KG1 (cell line): ENCODE measurements around the gene ITGAV.

ENCODE experiments used
- DNase-seq: peaks from one replicate; lab custom pipeline; 2025; lab: John Stamatoyannopoulos, UW

ITGAV gene

DNA sequence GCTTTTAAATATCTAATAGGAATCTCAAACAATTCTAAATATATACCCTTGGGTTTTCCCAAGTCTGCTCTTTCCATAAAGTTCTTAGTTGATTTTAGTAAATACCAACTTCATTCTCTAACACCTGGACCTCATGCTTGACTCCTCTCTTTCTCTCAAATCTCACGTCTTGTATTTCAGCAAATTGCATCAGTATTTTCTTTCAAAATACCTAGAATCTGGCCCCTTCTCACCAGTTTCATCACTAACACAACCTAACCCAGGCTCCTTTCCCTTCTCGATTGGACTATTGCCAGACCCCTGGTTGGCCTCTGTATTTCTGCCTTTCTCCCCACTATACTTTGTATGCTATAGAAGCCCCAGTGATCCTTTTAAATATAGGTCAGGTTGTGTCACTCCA is 81.0 kb downstream of the ITGAV start:
- DNase-seq, result no peak

DNA sequence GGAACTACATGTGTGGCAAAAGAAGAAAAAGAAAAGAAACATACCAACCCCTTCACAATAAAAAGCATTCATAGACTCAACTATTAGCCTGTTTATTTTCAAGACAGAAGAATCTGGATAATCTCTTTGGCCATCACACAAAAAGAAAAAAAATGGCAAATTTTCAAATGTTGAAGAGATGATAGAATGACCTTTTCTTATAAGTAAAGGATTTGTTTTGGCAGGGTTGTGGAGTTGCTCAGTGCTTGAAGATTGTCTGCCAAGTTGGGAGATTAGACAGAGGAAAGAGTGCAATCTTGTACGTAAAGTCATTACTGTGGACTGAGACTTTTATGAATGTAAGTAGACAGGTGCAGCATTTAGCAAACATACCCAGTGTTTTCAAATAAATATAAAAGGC is 85.5 kb downstream of the ITGAV start:
- DNase-seq, result no peak

DNA sequence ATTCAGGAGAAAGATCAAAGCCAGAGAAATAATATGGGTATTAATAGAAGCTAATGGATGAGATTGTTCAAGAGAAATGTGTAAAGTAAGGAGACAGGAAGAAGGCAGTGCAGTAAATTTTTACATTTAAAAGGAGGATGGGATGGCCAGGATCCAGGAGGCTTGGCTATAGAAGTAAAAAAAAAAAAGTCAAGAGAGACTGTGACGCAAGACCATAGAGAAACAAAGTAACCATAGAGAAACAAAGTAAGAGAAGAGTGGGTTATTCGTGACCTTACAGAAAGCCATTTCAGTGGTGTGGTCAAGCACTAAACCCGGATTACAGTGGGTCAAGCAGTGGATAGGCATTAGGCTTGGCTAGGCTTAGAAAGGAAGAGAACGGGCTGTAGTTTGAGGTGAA is 93.5 kb downstream of the ITGAV start:
- no peak for DNase-seq

DNA sequence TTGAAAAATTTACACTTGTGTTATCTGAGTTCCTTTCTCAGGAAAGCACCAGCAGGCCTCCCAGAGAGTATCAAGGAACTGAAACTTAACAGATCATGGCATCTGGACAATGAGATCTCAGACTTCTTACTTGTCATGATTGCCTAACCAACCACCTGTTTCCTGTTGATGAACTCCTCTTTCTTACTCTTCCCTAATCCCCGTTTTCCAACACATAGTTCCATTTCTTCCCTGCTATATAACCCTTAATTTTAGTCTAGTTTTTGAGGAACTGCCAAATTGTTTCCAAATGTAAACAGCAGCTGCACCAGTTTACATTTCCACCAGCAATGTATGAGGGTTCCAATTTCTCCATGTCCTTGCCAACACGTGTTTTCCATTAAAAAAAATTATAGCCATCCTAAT is 98.0 kb downstream of the ITGAV start:
- no peak for DNase-seq

DNA sequence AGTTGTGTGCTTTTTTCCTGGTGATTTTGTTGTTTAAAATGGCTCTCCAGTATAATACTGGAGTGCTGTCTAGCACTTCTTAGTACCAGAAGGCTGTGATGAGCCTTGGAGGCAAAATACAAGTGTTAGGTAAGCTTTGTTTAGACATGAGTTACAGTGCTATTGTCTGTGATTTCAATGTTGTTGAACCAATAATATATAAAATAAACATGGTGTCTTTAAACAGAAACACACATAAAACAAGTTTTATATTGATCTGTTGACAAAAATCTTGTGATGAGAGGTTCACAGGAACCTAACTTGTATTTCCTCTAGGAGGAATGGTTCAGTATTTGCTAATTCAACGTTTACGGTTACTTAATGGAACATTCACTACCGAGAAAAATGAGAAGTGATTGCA is 99.0 kb downstream of the ITGAV start:
- DNase-seq, result no peak

DNA sequence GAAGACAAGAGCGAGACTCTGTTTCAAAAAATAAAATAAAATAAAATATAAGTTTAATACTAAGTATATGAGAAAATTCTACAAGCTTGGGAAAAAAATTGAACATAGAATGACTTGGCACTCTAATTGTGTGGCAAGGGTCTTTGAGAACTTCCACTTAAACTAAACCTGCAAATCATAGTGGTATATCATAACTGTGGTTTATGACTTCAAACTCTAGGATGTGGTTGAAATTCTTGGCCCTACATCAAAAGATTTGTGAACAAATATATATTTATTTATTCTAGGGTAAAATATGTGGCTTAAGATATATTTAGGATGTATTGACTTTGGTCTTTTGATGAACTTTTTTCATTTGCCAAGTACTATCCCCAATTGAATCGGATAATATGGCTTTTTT is 100.9 kb downstream of the ITGAV start:
- no peak for DNase-seq

DNA sequence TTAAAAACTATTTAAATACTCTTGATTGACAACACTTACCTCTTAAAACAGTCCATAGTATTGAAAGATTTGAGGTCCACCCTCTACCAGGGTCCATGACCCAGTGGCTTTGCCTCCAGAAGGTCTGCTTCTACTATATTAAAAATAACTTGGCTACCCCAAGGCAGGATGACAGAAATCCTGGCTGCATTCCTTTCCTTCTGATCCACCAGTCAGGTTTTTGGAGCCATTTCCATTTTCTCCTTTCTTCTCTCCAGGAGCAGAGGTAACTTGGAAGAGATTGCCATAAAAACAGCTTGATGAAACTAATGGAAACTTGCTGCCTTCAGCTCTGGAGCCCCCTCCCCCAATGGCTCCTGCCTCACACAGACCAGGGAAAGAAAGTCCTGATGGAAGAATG is 101.4 kb downstream of the ITGAV start:
- no peak for DNase-seq

DNA sequence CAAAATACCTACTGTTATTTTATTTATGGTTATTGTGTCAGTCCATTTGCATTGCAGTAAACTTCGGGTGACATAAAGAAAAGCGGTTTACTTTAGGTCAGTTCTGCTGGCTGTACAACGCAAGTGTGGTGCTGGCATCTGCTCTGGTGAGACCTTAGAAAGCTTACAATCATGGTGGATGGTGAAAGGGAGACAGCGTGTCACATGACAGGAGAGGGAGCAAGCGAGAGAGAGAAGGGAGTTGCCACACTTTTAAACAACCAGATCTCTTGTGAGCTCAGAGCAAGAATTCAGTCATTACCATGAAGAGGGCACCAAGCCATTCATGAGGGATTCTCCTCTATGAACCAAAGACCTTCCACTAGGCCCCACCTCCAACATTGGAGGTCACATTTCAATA is 102.0 kb downstream of the ITGAV start:
- DNase-seq, result no peak

DNA sequence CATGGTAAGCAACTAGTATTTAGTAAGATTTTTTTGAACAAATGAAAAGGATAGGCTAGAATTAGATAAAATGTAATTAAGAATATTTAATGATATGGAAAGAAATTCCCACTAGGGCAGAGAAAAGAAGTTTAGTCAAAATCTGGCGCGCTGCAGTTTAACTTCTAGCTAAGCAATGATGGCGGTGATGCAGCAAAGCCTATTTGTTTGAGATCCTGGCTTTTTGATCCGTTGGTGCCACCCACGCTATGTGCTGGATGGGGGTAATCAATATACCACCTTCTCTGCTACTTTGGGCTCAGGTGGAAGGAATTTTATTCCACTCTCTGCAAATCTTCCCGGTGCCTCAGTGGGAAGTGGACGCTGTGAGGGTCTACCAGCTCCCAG is 103.6 kb downstream of the ITGAV start:
- DNase-seq, result no peak

DNA sequence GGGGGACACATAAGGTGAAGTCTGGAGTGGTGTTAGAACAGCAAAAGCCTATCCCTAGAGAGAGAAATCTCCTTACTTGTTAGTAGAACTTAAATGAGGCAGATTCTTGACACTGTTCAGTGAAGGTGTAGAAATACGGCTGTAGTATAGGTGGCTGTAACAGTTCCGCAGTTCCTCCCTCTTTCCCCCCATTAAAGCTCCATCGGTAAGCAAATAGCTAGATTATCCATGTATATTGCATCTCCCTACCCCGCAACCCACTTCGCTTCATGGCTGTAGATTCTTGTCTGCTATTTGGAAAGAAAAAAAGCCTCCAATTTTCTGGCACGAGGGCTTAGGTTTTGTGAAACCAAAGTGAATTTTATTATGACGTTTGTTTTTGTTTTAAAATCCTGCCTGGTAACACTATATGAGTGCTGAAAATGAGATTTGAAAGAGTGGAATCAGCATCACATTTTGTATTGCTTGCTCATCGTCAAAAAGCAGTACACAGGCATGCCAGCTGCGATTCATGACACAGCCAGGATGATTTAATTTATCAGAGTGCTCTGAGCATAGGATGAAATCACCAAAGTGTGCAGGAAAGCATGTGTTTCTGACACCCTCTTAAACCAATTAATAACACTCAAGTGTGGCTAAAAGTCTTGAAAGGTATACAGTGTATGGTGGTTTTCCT is 105.4 kb downstream of the ITGAV start:
- no peak for DNase-seq

DNA sequence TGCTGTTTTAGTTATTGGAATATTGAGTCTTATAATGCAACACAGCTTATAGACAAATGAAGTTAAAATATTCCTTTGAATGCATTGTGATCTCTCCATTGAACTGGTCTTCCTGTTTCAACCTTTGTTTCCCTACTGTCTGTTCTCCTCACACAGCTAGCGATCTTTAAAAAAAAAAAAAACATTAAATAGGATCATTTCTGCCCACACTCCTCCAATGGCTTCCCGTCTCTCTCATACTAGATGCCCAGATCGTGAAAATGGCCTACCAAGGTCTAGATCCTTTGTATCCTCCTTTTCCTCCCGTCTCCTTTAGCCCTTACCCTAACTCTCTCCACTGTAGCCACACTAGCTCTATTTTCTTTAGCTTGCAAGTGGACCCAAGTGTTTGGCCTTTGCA is 106.4 kb downstream of the ITGAV start:
- no peak for DNase-seq

DNA sequence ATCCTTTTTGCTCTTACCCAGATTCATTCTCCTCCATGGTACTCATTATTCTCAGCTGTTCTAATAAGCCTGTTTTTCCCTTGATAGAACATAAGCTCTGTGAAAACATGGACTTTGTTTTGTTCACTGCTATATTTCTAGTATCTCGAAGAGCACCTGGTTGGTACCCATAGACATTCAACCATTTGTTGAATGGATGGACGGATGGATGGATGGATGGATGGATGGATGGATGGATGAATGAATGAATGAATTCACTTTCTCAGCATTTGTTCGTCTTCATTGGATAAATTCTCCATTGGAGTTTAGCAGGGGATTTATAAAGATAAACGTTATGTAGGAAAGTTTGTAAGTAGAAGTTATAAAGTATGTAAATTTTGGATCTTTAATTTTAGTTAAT is 106.9 kb downstream of the ITGAV start:
- DNase-seq, result no peak

DNA sequence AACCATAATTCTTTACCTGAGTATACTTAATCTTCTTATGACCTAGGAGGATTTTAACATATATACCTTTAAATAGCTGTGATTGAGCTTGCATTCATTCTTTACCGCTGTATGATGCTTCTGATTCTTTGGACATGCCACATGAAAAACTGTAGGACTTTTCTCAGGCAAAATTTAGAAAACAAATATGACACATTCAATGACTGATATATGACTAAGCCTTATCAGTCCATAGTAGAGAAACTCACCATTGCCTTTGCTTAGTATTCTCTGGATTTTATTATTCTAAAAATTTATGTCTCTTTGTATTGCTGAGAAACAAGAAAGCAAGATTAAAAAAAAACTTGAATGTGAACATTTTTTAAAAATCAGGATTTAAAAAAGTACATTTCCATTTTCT is 107.7 kb downstream of the ITGAV start:
- no peak for DNase-seq

DNA sequence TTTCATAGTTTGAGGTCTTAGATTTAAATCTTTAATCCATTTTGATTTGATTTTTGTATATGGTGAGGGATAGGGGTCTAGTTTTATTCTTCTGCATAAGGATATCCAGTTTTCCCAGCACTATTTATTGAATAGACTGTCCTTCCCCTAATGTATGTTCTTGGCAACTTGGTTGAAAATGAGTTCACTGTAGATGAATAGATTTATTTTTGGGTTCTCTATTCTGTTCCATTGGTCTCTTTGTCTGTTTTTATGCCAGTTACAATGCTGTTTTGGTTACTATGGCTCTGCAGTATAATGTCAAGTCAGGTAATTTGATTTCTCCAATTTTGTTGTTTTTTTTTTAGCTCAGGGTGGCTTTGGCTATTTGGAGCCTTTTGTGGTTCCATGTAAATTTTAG is 109.9 kb downstream of the ITGAV start:
- DNase-seq, result no peak

DNA sequence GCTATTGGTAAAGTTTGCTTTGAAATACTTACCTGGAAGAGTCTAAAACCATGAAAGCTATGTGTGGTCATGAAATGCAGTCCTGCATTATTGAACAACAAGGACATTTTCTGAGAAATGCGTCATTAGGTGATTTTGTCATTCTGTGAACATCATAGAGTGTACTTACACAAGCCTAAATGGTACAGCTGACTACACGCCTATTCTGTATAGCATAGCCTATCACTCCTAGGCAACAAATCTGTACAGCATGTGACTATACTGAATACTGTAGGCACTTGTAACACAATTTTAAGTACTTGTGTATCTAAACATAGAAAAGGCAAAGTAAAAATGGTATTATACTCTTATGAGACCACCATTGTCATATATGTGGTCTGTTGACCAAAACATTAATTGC is 112.2 kb downstream of the ITGAV start:
- no peak for DNase-seq

DNA sequence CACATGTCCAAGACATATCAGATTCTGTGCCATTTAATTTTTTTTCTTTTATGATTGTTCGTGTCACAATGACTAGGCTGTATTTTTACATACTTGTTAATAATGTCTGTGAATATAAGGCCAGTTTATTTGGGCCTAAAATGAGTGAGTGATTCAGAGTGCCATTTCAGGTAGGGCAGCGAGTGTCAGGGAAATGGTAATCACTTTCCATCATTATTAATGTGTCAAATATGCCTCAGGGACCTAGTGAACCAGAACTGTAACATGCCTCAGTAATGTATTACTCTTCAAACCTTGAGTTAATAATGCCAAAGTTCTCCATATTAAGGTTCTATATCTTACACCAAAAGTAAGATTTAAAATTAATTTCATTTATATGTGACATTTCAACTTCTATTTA is 112.6 kb downstream of the ITGAV start:
- no peak for DNase-seq

DNA sequence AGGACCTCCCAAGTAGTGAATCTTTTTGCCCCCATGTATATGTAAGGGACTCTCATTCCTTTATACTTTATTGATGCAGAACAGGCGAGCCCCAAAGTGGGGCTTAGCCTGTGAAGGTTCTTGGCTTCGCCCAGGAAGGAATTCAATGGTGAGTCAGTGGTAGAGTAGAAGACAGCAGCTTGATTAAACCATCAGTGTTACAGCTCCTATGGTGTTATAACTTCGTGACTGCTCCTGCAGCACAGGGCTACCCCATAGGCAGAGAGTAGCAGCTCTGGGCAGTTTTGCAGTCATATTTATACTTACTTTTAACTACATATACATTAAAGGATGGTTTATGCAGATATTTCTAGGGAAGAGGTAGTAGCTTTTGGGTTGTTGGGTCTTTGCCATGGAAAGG is 115.0 kb downstream of the ITGAV start:
- DNase-seq, result no peak

DNA sequence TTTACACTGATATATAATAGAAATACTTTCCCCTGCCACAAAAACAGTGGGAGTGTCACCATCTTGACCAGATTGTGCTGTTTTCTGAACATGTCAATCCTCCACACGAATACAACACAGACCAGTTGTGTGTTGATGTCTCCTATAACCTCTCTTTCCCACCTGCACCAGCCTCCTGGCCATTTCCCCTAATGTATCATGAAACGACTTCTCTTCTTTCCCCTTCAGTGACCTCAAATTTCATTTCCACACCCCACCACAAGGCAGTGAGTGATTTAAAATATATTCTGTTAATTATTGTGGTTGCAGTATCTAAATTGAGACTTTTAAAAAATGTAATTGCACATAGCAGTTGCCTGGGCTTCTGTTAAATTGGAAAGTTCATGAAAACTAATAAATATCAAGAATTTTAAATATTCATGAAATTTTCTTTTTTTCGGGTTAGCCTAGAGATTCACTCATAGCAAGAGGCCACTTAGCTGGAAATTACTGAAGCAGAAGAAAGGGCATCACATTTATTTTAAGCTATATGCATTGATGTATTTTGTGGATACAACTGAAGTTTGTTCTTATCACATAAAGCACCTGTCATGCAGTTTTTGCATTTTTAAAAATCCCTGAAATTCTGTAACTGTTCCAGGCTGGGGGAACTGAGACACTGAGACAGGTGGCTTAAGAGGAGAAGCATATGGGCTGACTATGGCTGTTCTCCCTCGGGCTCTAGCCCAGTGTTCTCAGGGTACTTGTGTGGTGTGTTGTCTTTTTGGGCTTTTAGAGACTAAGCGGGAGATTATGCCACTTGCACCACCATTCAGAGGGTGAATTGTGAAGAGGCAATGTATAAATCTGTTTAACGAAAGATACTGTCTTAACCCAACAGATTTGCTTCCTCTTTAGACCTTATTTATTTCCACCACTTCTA is 119.9 kb downstream of the ITGAV start:
- DNase-seq, result no peak

DNA sequence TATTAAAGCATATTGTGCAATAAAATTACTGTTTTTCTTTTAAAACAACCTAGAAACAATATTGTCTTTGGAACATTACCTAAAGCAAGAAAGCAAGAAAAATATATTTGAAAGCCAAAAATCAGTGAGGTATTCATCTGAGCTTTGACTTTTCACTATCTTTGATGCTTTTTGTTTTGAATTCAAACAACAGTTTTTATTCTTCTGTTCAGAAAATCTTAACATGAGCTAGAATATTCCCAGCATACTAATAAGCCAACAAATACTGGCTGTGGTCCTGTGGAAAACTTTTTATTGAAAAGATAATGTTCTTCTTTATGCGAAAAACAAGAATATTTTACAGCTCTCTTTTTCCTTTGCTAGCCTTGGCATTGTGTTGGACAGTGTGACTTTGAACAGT is 123.8 kb downstream of the ITGAV start:
- no peak for DNase-seq

DNA sequence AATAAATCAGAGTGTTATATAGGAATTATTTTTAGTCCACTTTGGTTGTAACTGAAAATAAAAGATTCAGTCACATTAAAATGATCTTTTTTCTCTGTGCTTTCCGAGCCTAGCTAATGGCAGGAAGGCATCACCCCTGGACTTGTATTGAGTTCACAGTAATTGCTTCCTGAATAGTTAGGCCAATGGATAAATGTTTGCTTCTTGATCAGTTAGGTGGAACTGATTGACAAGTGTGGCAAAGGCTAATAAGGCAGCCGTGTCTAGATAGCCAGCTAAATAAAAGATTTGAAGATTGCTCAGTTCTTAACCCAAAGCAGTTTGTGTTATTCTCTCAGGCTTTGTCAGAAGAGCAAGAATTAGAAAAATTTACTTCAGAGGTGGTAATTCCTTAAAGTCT is 124.8 kb downstream of the ITGAV start:
- DNase-seq, result no peak

DNA sequence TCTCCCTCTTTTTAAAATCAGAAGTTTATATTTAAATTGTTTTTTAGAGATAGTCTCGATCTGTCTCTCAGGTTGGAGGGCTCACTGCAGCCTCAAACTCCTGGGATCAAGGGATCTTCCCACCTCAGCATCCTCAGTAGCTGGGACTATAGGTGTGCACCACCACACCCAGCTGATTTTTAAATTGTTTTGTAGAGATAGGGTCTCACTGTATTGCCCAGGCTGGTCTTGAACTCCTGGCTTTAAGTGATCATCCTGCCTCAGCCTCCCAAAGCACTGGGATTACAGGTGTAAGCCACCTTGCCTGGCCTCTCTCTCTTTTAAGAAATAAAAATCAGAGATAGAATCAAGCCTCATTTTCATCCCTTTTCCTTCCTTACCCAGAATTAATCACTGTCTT is 126.1 kb downstream of the ITGAV start:
- DNase-seq, result no peak

DNA sequence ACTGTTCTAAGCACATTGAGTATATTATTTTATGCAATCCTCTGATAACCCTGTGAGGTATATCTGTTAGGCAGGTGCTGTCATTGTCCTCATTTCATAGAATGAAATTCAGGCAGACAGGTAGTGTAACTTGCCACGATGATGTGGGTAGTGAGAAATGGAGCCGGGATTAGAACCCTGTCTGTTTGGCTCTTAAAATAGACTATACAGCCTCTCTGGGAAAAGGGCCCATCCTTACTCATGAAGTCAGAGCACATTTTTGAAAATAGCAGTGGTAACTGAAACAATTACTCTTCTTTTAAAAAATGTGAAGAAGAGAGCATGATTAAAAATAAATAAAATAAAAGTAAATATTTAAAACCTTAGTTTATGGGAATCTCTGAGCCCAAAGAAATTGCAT is 127.0 kb downstream of the ITGAV start:
- DNase-seq, result no peak

DNA sequence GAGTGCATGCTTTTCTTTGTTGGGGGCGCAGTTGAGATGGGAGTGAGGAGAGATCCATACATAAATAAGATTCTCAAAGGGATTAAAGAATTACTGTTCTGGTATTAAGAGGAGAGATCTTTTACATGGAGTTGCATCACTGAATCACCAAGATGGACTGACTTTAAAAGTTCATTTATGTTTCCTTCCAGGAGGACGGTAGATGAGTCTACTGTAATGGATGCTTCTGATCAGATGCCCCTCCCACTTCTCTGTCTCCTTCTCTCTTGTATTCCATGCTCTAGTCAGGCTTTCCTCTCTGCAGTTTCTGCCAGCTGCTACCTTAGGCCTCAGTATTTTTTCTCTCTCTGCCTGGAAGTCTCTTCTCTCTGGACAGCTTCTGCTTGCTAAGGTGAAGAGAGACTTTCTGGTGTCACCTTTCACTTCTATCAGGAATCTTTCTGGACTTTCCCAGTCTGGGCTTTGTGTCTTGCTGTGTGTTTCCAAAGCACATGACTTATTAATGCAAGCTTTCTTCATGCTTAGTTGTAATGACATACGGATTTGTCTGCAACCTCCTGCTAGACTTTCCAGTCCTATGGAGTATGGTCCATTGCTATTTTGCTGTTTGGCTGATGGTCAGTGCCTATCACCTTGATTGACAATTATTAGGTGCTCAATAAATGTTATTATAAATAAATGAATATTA is 127.6 kb downstream of the ITGAV start:
- no peak for DNase-seq
